ENCODE measurements around the gene BCL2L1. TPM values are rescaled to one million over a fixed set of nuclear protein-coding genes. Genes with fewer than 3 reads are reported as not detected.

BCL2L1 gene
- total and polyA plus RNA-seq, 10 of the 15 experiments (the other 5 are each of a cell fraction or from before 2014, with no cell fraction given), result 0.63 to 67.7 (median 43.6) TPM

- Histone ChIP-seq H3K9ac (ENCODE audit: control insufficient read depth, insufficient read depth, low read length) (no peak overlapping the region), H3K4me3 (no peak overlapping the region), H3K4me2 (ENCODE audit: control insufficient read depth, insufficient read depth) (no peak overlapping the region), H3K27ac (ENCODE audit: control insufficient read depth, insufficient read depth) (no peak overlapping the region), H3K79me2 (ENCODE audit: control insufficient read depth, insufficient read depth, low read length) (no peaks in the 10 kb centered on the region; the same call in 1 of the 2 replicates), H3K36me3 (ENCODE audit: control insufficient read depth in 2 of 2, insufficient read depth in 2 of 2, low read length in 1 of 2) (peaks cover 8 to 34% of the 10 kb centered on the region in 2 experiments; a peak in 3 of 4 replicates), H4K20me1 (ENCODE audit: control insufficient read depth, insufficient read depth) (no peaks in the 10 kb centered on the region), H3K27me3 (replicated peaks in 1 of 2; ENCODE audit: control insufficient read depth in 2 of 2, insufficient read depth in 2 of 2, low read length in 1 of 2) (no peaks in the 10 kb centered on the region), H2AFZ (ENCODE audit: control insufficient read depth, low read depth, low read length) (no peak overlapping the region), H3K9me3 (replicated peaks; ENCODE audit: control insufficient read depth, insufficient read depth, low read length) (no peaks in the 10 kb centered on the region), H3K4me1 (ENCODE audit: control insufficient read depth, insufficient read depth, low read length) (no peaks in the 10 kb centered on the region)
- ChIA-PET SMC1A (ENCODE audit: uncharacterized antibody, unreplicated experiment) (interaction anchor here (0.6 kb wide), 1 partner anchor 11 kb away, joined by 3 read pairs; no protein-coding TSS in a partner anchor), CTCF (interaction anchor here (1.1 kb wide), 1 partner anchor 202 kb away, joined by 4 read pairs; no protein-coding TSS in a partner anchor), RAD21 (ENCODE audit: unreplicated experiment) (no interaction called here), POLR2A (no interaction called here)
- FAIRE-seq (no peak), ATAC-seq (no peak), DNase-seq (ENCODE audit: low read depth, low spot score) (no peak)
- no TSS peak for BruUV-seq (replicated peaks)
- 81% methylated on average over 2 of the region's 2 CpGs for WGBS (ENCODE audit: insufficient coverage, insufficient replicate concordance, low lambda C conversion rate, missing lambda C conversion rate)
- intact Hi-C loops (cut with micrococcal nuclease; ENCODE audit: unreplicated experiment) (no loop called here), in situ Hi-C loops (cut with MboI) (no loop called here)
- TF ChIP-seq POLR2AphosphoS2 (IDR thresholded peaks at IDR 0.05; ENCODE audit: low read depth, low read length), result no peak
- TF ChIP-seq BMI1 (IDR thresholded peaks at IDR 0.05; ENCODE audit: borderline replicate concordance), result no peak
- TF ChIP-seq ETV6 (conservative IDR thresholded peaks at IDR 0.05 in 1 of 2, IDR thresholded peaks at IDR 0.05 in 1 of 2; ENCODE audit: borderline replicate concordance in 1 of 2, low read depth in 1 of 2), result no peak
- TF ChIP-seq MTA3 (IDR thresholded peaks at IDR 0.05; ENCODE audit: borderline replicate concordance, low read length), result no peak
- no peak for TF ChIP-seq RELA (IDR thresholded peaks at IDR 0.05; ENCODE audit: borderline replicate concordance, partially characterized antibody)
- TF ChIP-seq ZBTB11 (CRISPR knock-in tag; IDR thresholded peaks at IDR 0.05), result no peak
- no peak for TF ChIP-seq CBX3 (IDR thresholded peaks at IDR 0.05; ENCODE audit: borderline replicate concordance, low read depth)
- no peak for TF ChIP-seq CEBPB (IDR thresholded peaks at IDR 0.05; ENCODE audit: borderline replicate concordance in 1 of 2, low read depth in 2 of 2, low read length in 2 of 2)
- TF ChIP-seq HDGF (IDR thresholded peaks at IDR 0.05), result no peak
- no peak for TF ChIP-seq SIX5 (IDR thresholded peaks at IDR 0.05; ENCODE audit: low read depth, low read length, severe bottlenecking)
- no peak for TF ChIP-seq POLR2AphosphoS5 (IDR thresholded peaks at IDR 0.05; ENCODE audit: low read length)
- TF ChIP-seq ZZZ3 (IDR thresholded peaks at IDR 0.05; ENCODE audit: control insufficient read depth, insufficient read length, low read depth), result no peak
- no peak for TF ChIP-seq ZBTB40 (IDR thresholded peaks at IDR 0.05; ENCODE audit: borderline replicate concordance)
- no peak for TF ChIP-seq CBFB (IDR thresholded peaks at IDR 0.05; ENCODE audit: low read depth)
- no peak for TF ChIP-seq USF2 (IDR thresholded peaks at IDR 0.05; ENCODE audit: borderline replicate concordance, low read depth, low read length)
Measured at GRCh38 chr20:31764641-31765305, 42.1 kb upstream of the BCL2L1 start.
